Ascending aorta (tissue), 2 donors: ENCODE data around the gene SPAG9. TPM values are rescaled to one million over a fixed set of nuclear protein-coding genes. Genes with fewer than 3 reads are reported as not detected.

Experiments
- DNase-seq, 2 donors: peaks; one replicate each; pipeline ENCODE4 v3.0.0-alpha.2; 2019; ENCODE audit warnings: low spot score in 2 of 2
- H3K27ac ChIP-seq, 2 donors: fragments of 200-600 bp; sonication (generic); one replicate each; pipeline ENCODE4 v1.5.1; 2016 to 2017; ENCODE audit warnings: mild to moderate bottlenecking in 1 of 2
- H3K27me3 ChIP-seq: fragments of 200-600 bp; sonication (generic); one replicate; pipeline ENCODE4 v1.5.1; 2017
- H3K36me3 ChIP-seq, 2 donors: fragments of 200-600 bp; sonication (generic); one replicate each; pipeline ENCODE4 v1.5.1; 2016
- H3K4me1 ChIP-seq, 2 donors: fragments of 200-600 bp; sonication (generic); one replicate each; pipeline ENCODE4 v1.5.1; 2016 to 2017; ENCODE audit warnings: mild to moderate bottlenecking in 1 of 2
- H3K4me3 ChIP-seq, 2 donors: fragments of 200-600 bp; sonication (generic); one replicate each; pipeline ENCODE4 v1.5.1; 2016 to 2017; ENCODE audit warnings: mild to moderate bottlenecking in 1 of 2
- H3K9me3 ChIP-seq, 2 donors: fragments of 200-600 bp; sonication (generic); one replicate each; pipeline ENCODE4 v1.5.1; 2016
- CTCF ChIP-seq, 3 experiments: fragments of 200-600 bp in 2 of 3; fragments of 450-650 bp in 1 of 3; sonication (generic) in 2 of 3; IDR thresholded peaks; one replicate each; pipeline ENCODE4 v1.5.1; 2016 to 2019; ENCODE audit warnings: antibody characterized with exemption in 3 of 3, mild to moderate bottlenecking in 1 of 3, moderate library complexity in 1 of 3
- intact Hi-C: fragments of 100-400 bp; cut with DNase I; formaldehyde crosslinking; loops from one replicate; pipeline ENCODE4 v1.15.1; 2023
- total RNA-seq: library from RNA; depleted of rRNA; stranded (reverse); fragments of >200 nt; gene quantifications from one replicate; pipeline ENCODE4 v1.1.0, GENCODE V29; 2016

Gene SPAG9
- total RNA-seq, 1 donor from 2014 or later = 41.3 TPM

- H3K9me3 ChIP-seq = no peaks in the 10 kb centered on the region
- intact Hi-C loops = no loop called here
- peaks cover 0 to 3% of the 10 kb centered on the region in 2 donors for H3K4me1 ChIP-seq
- no peaks in the 10 kb centered on the region for H3K27me3 ChIP-seq
- peaks cover 4 to 24% of the 10 kb centered on the region in 2 donors for H3K36me3 ChIP-seq
- H3K27ac ChIP-seq = no peak overlapping the region
- no peak for DNase-seq
- TF ChIP-seq CTCF (IDR thresholded peaks at IDR 0.05) = no peak
- no peak overlapping the region for H3K4me3 ChIP-seq
Observed at GRCh38 chr17:51078009-51078592, 42.6 kb downstream of the SPAG9 start.

- H3K4me3 ChIP-seq = no peak overlapping the region
- H3K27me3 ChIP-seq = no peaks in the 10 kb centered on the region
- peaks cover 4 to 24% of the 10 kb centered on the region in 2 donors for H3K36me3 ChIP-seq
- intact Hi-C loops = no loop called here
- no peaks in the 10 kb centered on the region for H3K9me3 ChIP-seq
- H3K4me1 ChIP-seq = peaks cover 0 to 3% of the 10 kb centered on the region in 2 donors
- TF ChIP-seq CTCF (IDR thresholded peaks at IDR 0.05) = no peak
- H3K27ac ChIP-seq = no peak overlapping the region
- no peak for DNase-seq
Observed at GRCh38 chr17:51076821-51077220, 43.8 kb downstream of the SPAG9 start.

GRCh38 chr17:51071556-51071955 lies 49.1 kb downstream of the SPAG9 start:
- intact Hi-C loops = no loop called here
- Histone ChIP-seq H3K9me3 (no peaks in the 10 kb centered on the region), H3K27ac (no peak overlapping the region), H3K36me3 (no peaks in the 10 kb centered on the region), H3K4me3 (no peak overlapping the region), H3K27me3 (no peaks in the 10 kb centered on the region), H3K4me1 (peaks cover 0 to 4% of the 10 kb centered on the region in 2 donors)
- DNase-seq = no peak
- no peak for TF ChIP-seq CTCF (IDR thresholded peaks at IDR 0.05)

- no peak for TF ChIP-seq CTCF (IDR thresholded peaks at IDR 0.05)
- intact Hi-C loops = no loop called here
- no peaks in the 10 kb centered on the region for H3K36me3 ChIP-seq
- no peak overlapping the region for H3K27ac ChIP-seq
- H3K9me3 ChIP-seq = no peaks in the 10 kb centered on the region
- no peaks in the 10 kb centered on the region for H3K27me3 ChIP-seq
- no peak overlapping the region for H3K4me3 ChIP-seq
- DNase-seq = no peak
- peaks cover 0 to 4% of the 10 kb centered on the region in 2 donors for H3K4me1 ChIP-seq
Observed at GRCh38 chr17:51065466-51065865, 55.2 kb downstream of the SPAG9 start.

GRCh38 chr17:51064061-51064735 lies 56.5 kb downstream of the SPAG9 start:
- no peaks in the 10 kb centered on the region for H3K4me1 ChIP-seq
- no peaks in the 10 kb centered on the region for H3K36me3 ChIP-seq
- H3K27me3 ChIP-seq = no peaks in the 10 kb centered on the region
- no peak overlapping the region for H3K27ac ChIP-seq
- intact Hi-C loops = no loop called here
- TF ChIP-seq CTCF (IDR thresholded peaks at IDR 0.05) = no peak
- H3K4me3 ChIP-seq = no peak overlapping the region
- no peak for DNase-seq
- H3K9me3 ChIP-seq = no peaks in the 10 kb centered on the region
